Measurements from ENCODE around the gene EFCAB14.

DNA sequence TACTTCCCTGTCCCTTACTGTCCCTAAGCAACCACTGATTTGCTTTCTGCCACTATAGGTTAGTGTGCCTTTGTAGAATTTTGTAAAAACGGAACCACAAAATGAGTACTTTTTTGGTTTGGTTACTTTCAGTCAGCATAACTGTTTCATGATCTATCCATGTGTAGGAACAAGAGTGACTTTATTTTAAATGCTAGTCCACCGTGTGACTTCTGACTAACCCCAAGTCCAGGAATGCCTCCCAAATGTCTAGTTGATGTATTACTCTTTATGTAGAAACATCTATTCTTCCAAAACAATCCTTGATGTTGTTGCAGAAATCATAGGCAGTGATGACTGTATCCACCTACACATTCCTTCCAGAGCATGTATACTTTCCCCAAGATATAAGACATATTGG lies 72.1 kb downstream of the EFCAB14 start:
- TF ChIP-seq, protein P1, sequence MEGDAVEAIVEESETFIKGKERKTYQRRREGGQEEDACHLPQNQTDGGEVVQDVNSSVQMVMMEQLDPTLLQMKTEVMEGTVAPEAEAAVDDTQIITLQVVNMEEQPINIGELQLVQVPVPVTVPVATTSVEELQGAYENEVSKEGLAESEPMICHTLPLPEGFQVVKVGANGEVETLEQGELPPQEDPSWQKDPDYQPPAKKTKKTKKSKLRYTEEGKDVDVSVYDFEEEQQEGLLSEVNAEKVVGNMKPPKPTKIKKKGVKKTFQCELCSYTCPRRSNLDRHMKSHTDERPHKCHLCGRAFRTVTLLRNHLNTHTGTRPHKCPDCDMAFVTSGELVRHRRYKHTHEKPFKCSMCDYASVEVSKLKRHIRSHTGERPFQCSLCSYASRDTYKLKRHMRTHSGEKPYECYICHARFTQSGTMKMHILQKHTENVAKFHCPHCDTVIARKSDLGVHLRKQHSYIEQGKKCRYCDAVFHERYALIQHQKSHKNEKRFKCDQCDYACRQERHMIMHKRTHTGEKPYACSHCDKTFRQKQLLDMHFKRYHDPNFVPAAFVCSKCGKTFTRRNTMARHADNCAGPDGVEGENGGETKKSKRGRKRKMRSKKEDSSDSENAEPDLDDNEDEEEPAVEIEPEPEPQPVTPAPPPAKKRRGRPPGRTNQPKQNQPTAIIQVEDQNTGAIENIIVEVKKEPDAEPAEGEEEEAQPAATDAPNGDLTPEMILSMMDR (IDR thresholded peaks at IDR 0.05): no peak
- TF ChIP-seq EP300 (IDR thresholded peaks at IDR 0.05) (no peak), POLR2AphosphoS5 (IDR thresholded peaks at IDR 0.05) (no peak)

All from upper lobe of left lung (tissue), 4 donors.